ENCODE results near the gene CSGALNACT2. TPM values are rescaled to one million over a fixed set of nuclear protein-coding genes. Genes with fewer than 3 reads are reported as not detected.

Gene CSGALNACT2
- total RNA-seq, 1 experiment from 2014 or later = 8.9 TPM

DNA sequence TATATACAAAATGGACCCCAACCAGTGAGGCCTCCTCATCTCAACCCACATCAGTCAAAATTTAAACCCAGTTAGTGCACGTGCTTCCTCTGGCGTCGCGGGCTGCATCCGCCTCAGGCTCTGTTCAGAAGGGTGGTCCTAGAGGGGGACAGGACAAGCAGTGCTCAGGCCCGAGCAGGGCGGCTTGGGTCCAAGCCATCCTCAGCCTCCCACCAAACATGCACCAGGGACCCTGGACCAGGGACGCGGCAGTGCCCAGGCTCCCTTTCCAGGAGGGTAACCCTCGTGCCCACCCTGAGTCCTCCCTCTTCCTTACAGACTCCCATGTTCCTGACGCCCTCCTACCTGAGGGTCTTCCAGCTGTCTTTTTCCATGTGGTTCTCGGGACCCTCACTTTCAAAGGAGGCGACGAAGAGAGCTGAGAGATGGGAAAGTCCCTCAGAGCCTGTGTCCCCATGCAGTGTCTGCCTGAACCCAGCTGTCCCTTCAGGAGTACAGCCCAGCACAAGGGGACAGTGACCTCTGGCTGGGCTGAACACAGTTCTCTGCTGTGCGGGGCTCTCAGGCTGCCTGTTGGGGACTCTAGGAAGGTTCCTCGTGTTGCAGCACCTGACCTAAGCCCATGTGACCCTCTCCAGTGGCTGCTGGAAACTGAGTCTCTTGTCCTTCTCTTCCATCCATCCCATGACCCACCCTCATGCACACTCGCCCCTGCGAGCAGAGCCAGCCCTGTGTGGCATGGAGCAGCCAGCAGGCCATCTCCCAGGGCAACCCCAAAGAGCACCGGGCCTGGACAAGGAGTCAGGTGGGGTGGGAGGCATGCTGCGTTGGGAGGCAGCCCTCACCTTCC, 58.1 kb downstream of the CSGALNACT2 start:
- no peak overlapping the region for H3K14ac ChIP-seq (ENCODE audit: insufficient read depth, low read length)
- H3K56ac ChIP-seq (ENCODE audit: insufficient read length, low read depth, low read length) = no peak overlapping the region
- no peak overlapping the region; a peak in 1 of 7 replicates for H3K27ac Mint-ChIP-seq
- H3K23ac ChIP-seq (ENCODE audit: insufficient read length, low read depth, low read length) = no peak overlapping the region
- H4K5ac ChIP-seq (ENCODE audit: insufficient read length, low read depth, low read length) = no peak overlapping the region
- no peaks in the 10 kb centered on the region for H3K79me1 ChIP-seq (ENCODE audit: insufficient read depth, low read depth, low read length, poor library complexity, severe bottlenecking)
- peaks cover 11 to 17% of the 10 kb centered on the region in 2 experiments for H3K4me1 Mint-ChIP-seq
- no peaks in the 10 kb centered on the region for H3K9me3 Mint-ChIP-seq
- no peak overlapping the region for H2BK12ac ChIP-seq (ENCODE audit: insufficient read length, low read depth, low read length)
- no peak overlapping the region for H3T11ph ChIP-seq (ENCODE audit: low read length)
- no peak overlapping the region for H2AK5ac ChIP-seq (ENCODE audit: insufficient read length, low read length)
- no peaks in the 10 kb centered on the region for H3K4me1 ChIP-seq (ENCODE audit: insufficient read depth, low read length)
- no peak overlapping the region for H2BK5ac ChIP-seq (ENCODE audit: insufficient read length, low read length)
- H3K4me2 ChIP-seq (ENCODE audit: insufficient read depth, insufficient read length, low read length) = no peak overlapping the region
- H2BK120ac ChIP-seq (ENCODE audit: low read depth, low read length, poor library complexity, severe bottlenecking) = no peak overlapping the region
- H3K23me2 ChIP-seq (ENCODE audit: insufficient read length, low read depth, low read length, poor library complexity, severe bottlenecking) = no peaks in the 10 kb centered on the region
- H4K20me1 ChIP-seq (ENCODE audit: control insufficient read depth, insufficient read depth, insufficient read length) = no peaks in the 10 kb centered on the region
- H3K9ac ChIP-seq (ENCODE audit: extremely low read depth, insufficient read length, low read length) = no peak overlapping the region
- no peak overlapping the region for H3K4me3 Mint-ChIP-seq
- H4K8ac ChIP-seq (replicated peaks; ENCODE audit: insufficient read length, low read depth, low read length) = no peak overlapping the region
- no peak for DNase-seq
- H3K36me3 Mint-ChIP-seq (ENCODE audit: insufficient read depth in 1 of 3, low read depth in 3 of 3) = peaks cover 30 to 51% (median 47%) of the 10 kb centered on the region in 3 experiments; a peak in 6 of 7 replicates
- TF ChIP-seq CTCF (conservative IDR thresholded peaks at IDR 0.05) = no peak
- H3K9me3 ChIP-seq (ENCODE audit: control insufficient read depth, low read depth, low read length) = no peaks in the 10 kb centered on the region
- no peak overlapping the region for H4K91ac ChIP-seq (ENCODE audit: insufficient read length, low read depth, low read length)
- H3K18ac ChIP-seq (ENCODE audit: insufficient read length, low read depth, low read length) = no peak overlapping the region
- H3K27me3 ChIP-seq (ENCODE audit: insufficient read depth, low read length) = no peaks in the 10 kb centered on the region
- no CpG with 5 or more reads among the region's 20 CpGs for WGBS (ENCODE audit: extremely low coverage, insufficient read length, low lambda C conversion rate)
- no peaks in the 10 kb centered on the region for H3K79me2 ChIP-seq (ENCODE audit: insufficient read depth, low read length)
- H2BK15ac ChIP-seq (ENCODE audit: low read depth, low read length) = no peak overlapping the region
- H3K27ac ChIP-seq (ENCODE audit: insufficient read length, low read depth, low read length) = no peak overlapping the region
- no peak overlapping the region for H2AFZ ChIP-seq (ENCODE audit: low read length)
- no peaks in the 10 kb centered on the region for H3K27me3 Mint-ChIP-seq (ENCODE audit: low read depth)
- no peak overlapping the region for H3K4ac ChIP-seq (ENCODE audit: low read depth, low read length)
- no peak overlapping the region for H2BK20ac ChIP-seq (ENCODE audit: low read depth, low read length, poor library complexity, severe bottlenecking)
